WTC11 (cell line): ENCODE measurements around the gene CUL9. TPM values are rescaled to one million over a fixed set of nuclear protein-coding genes. Genes with fewer than 3 reads are reported as not detected.

ENCODE experiments used
- ATAC-seq: fragments of 200-7000 bp; cut with Tn5 transposase; 2 replicates; pipeline ENCODE4 v1.10.0; 2021; ENCODE audit warnings: mild to moderate bottlenecking, moderate library complexity
- CTCF ChIA-PET: fragments of 300-600 bp; sonication (Branson Sonifier 250); formaldehyde crosslinking; loops from one replicate; lab custom pipeline; 2021; ENCODE audit warnings: antibody characterized with exemption; lab: Charles Lee
- POLR2A ChIA-PET: fragments of 350-600 bp; sonication (Branson Sonifier 250); formaldehyde crosslinking; loops from one replicate; lab custom pipeline; 2021; ENCODE audit warnings: antibody characterized with exemption; lab: Charles Lee
- DNase-seq: peaks from one replicate; pipeline ENCODE4 v3.0.0; 2021; ENCODE audit warnings: low spot score
- H3K27ac Mint-ChIP-seq: 2 replicates; pipeline ENCODE4 v1.8.0; 2021; ENCODE audit warnings: mixed read lengths
- H3K27me3 Mint-ChIP-seq: 2 replicates; pipeline ENCODE4 v1.8.0; 2021; ENCODE audit warnings: low read depth, mild to moderate bottlenecking, moderate library complexity, mixed read lengths
- H3K36me3 Mint-ChIP-seq: 2 replicates; pipeline ENCODE4 v1.8.0; 2021; ENCODE audit warnings: mixed read lengths
- H3K4me1 Mint-ChIP-seq: 2 replicates; pipeline ENCODE4 v1.8.0; 2022; ENCODE audit warnings: mixed read lengths
- H3K4me3 Mint-ChIP-seq: 2 replicates; pipeline ENCODE4 v1.8.0; 2021; ENCODE audit warnings: mild to moderate bottlenecking, moderate library complexity, mixed read lengths
- H3K9me3 Mint-ChIP-seq: 2 replicates; pipeline ENCODE4 v1.8.0; 2021; ENCODE audit warnings: mixed read lengths
- ATF1 ChIP-seq: sonication (generic); formaldehyde crosslinking; IDR thresholded peaks from 2 replicates; pipeline ENCODE4 v1.8.1; 2023; ENCODE audit warnings: mild to moderate bottlenecking, moderate library complexity, missing genetic modification reagents
- ELF4 ChIP-seq: sonication (generic); formaldehyde crosslinking; IDR thresholded peaks from 2 replicates; pipeline ENCODE4 v1.8.1; 2022; ENCODE audit warnings: low read depth, mild to moderate bottlenecking, moderate library complexity, missing genetic modification reagents
- ESRRA ChIP-seq: sonication (generic); formaldehyde crosslinking; IDR thresholded peaks from 2 replicates; pipeline ENCODE4 v1.8.1; 2022; ENCODE audit warnings: mild to moderate bottlenecking, missing genetic modification reagents, borderline replicate concordance
- ETV6 ChIP-seq: sonication (generic); formaldehyde crosslinking; IDR thresholded peaks from 2 replicates; pipeline ENCODE4 v1.8.1; 2022; ENCODE audit warnings: mild to moderate bottlenecking, missing genetic modification reagents
- FOXK1 ChIP-seq: sonication (generic); formaldehyde crosslinking; IDR thresholded peaks from 2 replicates; pipeline ENCODE4 v1.8.0; 2022; ENCODE audit warnings: mild to moderate bottlenecking, moderate library complexity, missing genetic modification reagents
- FOXP1 ChIP-seq: sonication (generic); formaldehyde crosslinking; IDR thresholded peaks from 2 replicates; pipeline ENCODE4 v1.8.0; 2022; ENCODE audit warnings: missing genetic modification reagents, mild to moderate bottlenecking, moderate library complexity, borderline replicate concordance
- NFATC4 ChIP-seq: fragments of 250-450 bp; sonication (Bioruptor Pico); IDR thresholded peaks from 2 replicates; pipeline ENCODE4 v1.9.0; 2021; ENCODE audit warnings: mild to moderate bottlenecking
- NFE2L1 ChIP-seq: sonication (generic); formaldehyde crosslinking; IDR thresholded peaks from 2 replicates; pipeline ENCODE4 v1.8.1; 2023; ENCODE audit warnings: missing genetic modification reagents
- RELA ChIP-seq: sonication (generic); formaldehyde crosslinking; IDR thresholded peaks from 2 replicates; pipeline ENCODE4 v1.8.1; 2022; ENCODE audit warnings: missing genetic modification reagents, mild to moderate bottlenecking, borderline replicate concordance
- RORB ChIP-seq: fragments of 250-450 bp; sonication (Bioruptor Pico); IDR thresholded peaks from 2 replicates; pipeline ENCODE4 v1.9.0; 2021; ENCODE audit warnings: mild to moderate bottlenecking
- ZBTB21 ChIP-seq: sonication (generic); formaldehyde crosslinking; IDR thresholded peaks from 2 replicates; pipeline ENCODE4 v1.8.1; 2023; ENCODE audit warnings: mild to moderate bottlenecking, missing genetic modification reagents, borderline replicate concordance
- ZNF138 ChIP-seq: sonication (generic); formaldehyde crosslinking; conservative IDR thresholded peaks from 2 replicates; pipeline ENCODE4 v1.8.1; 2022; ENCODE audit warnings: mild to moderate bottlenecking, moderate library complexity, missing genetic modification reagents
- total RNA-seq: library from RNA; stranded (reverse); gene quantifications from 3 replicates; pipeline ENCODE4 v1.2.3, GENCODE V29; 2021
- TF ChIP-seq, protein P1 (sequence below): sonication (generic); formaldehyde crosslinking; IDR thresholded peaks from 2 replicates; pipeline ENCODE4 v1.8.1; 2022; ENCODE audit warnings: missing genetic modification reagents, borderline replicate concordance
- TF ChIP-seq, protein P2 (sequence below): sonication (generic); formaldehyde crosslinking; conservative IDR thresholded peaks from 2 replicates; pipeline ENCODE4 v1.8.1; 2023; ENCODE audit warnings: mild to moderate bottlenecking, low read depth, missing genetic modification reagents, moderate library complexity
- TF ChIP-seq, protein P3 (sequence below): fragments of 250-450 bp; sonication (Bioruptor Pico); IDR thresholded peaks from 2 replicates; pipeline ENCODE4 v1.9.0; 2021; ENCODE audit warnings: moderate library complexity, mild to moderate bottlenecking, inconsistent platforms, borderline replicate concordance
- TF ChIP-seq, protein P4 (sequence below): sonication (generic); formaldehyde crosslinking; IDR thresholded peaks from 2 replicates; pipeline ENCODE4 v1.8.1; 2023; ENCODE audit warnings: mild to moderate bottlenecking, missing genetic modification reagents
- TF ChIP-seq, protein P5 (sequence below): fragments of 250-450 bp; sonication (Bioruptor Pico); IDR thresholded peaks from 2 replicates; pipeline ENCODE4 v1.9.0; 2021; ENCODE audit warnings: mild to moderate bottlenecking, borderline replicate concordance
- TF ChIP-seq, protein P6 (sequence below): sonication (generic); formaldehyde crosslinking; IDR thresholded peaks from 2 replicates; pipeline ENCODE4 v1.8.0; 2022; ENCODE audit warnings: mild to moderate bottlenecking, missing genetic modification reagents
- TF ChIP-seq, protein P7 (sequence below): sonication (generic); formaldehyde crosslinking; IDR thresholded peaks from 2 replicates; pipeline ENCODE4 v1.8.1; 2022; ENCODE audit warnings: low read depth, mild to moderate bottlenecking, moderate library complexity, missing genetic modification reagents, borderline replicate concordance

The CUL9 gene
- total RNA-seq, 1 experiment from 2014 or later: 15.2 TPM

DNA sequence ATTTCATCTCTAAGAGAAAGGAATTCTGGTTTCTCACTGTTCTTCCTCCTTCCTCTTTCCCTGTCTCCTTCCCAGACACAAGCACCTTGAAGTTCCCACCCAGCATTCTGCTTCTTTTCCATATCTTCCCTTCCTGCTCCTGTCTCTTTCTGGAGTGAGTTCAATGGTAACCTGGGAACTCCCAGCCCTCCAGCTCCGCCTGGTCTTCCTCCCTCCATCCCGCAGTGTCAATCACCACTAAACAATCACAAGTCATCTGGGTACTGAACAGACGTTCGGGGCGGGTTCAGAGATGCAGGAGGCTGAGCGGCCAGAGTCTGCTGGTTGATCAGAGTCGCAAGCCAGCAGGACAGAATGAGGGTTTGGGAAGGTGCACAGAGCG lies 69.0 kb downstream of the CUL9 start:
- DNase-seq: no peak

More for the DNA sequence above, 69.0 kb downstream of the CUL9 start:
- Mint-ChIP-seq H3K4me3 (no peak overlapping the region), H3K9me3 (no peaks in the 10 kb centered on the region), H3K27ac (peak overlapping the region; percentile 59; the same call in 1 of the 2 replicates), H3K4me1 (peaks cover 26% of the 10 kb centered on the region), H3K27me3 (peaks cover 23% of the 10 kb centered on the region), H3K36me3 (no peaks in the 10 kb centered on the region)
- TF ChIP-seq, protein P1, sequence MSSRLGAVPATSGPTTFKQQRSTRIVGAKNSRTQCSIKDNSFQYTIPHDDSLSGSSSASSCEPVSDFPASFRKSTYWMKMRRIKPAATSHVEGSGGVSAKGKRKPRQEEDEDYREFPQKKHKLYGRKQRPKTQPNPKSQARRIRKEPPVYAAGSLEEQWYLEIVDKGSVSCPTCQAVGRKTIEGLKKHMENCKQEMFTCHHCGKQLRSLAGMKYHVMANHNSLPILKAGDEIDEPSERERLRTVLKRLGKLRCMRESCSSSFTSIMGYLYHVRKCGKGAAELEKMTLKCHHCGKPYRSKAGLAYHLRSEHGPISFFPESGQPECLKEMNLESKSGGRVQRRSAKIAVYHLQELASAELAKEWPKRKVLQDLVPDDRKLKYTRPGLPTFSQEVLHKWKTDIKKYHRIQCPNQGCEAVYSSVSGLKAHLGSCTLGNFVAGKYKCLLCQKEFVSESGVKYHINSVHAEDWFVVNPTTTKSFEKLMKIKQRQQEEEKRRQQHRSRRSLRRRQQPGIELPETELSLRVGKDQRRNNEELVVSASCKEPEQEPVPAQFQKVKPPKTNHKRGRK (CRISPR knock-in tag): no peak
- TF ChIP-seq RELA (CRISPR knock-in tag): no peak
- no peak for TF ChIP-seq ZNF138 (CRISPR knock-in tag)
- no peak for TF ChIP-seq RORB (CRISPR knock-in tag)
- no peak for TF ChIP-seq NFE2L1 (CRISPR knock-in tag)
- no peak for TF ChIP-seq ATF1 (CRISPR knock-in tag)
- TF ChIP-seq ZBTB21: no peak
- TF ChIP-seq, protein P2, sequence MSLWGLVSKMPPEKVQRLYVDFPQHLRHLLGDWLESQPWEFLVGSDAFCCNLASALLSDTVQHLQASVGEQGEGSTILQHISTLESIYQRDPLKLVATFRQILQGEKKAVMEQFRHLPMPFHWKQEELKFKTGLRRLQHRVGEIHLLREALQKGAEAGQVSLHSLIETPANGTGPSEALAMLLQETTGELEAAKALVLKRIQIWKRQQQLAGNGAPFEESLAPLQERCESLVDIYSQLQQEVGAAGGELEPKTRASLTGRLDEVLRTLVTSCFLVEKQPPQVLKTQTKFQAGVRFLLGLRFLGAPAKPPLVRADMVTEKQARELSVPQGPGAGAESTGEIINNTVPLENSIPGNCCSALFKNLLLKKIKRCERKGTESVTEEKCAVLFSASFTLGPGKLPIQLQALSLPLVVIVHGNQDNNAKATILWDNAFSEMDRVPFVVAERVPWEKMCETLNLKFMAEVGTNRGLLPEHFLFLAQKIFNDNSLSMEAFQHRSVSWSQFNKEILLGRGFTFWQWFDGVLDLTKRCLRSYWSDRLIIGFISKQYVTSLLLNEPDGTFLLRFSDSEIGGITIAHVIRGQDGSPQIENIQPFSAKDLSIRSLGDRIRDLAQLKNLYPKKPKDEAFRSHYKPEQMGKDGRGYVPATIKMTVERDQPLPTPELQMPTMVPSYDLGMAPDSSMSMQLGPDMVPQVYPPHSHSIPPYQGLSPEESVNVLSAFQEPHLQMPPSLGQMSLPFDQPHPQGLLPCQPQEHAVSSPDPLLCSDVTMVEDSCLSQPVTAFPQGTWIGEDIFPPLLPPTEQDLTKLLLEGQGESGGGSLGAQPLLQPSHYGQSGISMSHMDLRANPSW: no peak
- no peak for TF ChIP-seq ESRRA (CRISPR knock-in tag)
- TF ChIP-seq, protein P3, sequence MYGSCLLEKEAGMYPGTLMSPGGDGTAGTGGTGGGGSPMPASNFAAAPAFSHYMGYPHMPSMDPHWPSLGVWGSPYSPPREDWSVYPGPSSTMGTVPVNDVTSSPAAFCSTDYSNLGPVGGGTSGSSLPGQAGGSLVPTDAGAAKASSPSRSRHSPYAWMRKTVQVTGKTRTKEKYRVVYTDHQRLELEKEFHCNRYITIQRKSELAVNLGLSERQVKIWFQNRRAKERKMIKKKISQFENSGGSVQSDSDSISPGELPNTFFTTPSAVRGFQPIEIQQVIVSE: no peak
- no peak for TF ChIP-seq NFATC4
- no peak for TF ChIP-seq ETV6 (CRISPR knock-in tag)
- TF ChIP-seq, protein P4, sequence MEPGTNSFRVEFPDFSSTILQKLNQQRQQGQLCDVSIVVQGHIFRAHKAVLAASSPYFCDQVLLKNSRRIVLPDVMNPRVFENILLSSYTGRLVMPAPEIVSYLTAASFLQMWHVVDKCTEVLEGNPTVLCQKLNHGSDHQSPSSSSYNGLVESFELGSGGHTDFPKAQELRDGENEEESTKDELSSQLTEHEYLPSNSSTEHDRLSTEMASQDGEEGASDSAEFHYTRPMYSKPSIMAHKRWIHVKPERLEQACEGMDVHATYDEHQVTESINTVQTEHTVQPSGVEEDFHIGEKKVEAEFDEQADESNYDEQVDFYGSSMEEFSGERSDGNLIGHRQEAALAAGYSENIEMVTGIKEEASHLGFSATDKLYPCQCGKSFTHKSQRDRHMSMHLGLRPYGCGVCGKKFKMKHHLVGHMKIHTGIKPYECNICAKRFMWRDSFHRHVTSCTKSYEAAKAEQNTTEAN: no peak
- TF ChIP-seq, protein P5, sequence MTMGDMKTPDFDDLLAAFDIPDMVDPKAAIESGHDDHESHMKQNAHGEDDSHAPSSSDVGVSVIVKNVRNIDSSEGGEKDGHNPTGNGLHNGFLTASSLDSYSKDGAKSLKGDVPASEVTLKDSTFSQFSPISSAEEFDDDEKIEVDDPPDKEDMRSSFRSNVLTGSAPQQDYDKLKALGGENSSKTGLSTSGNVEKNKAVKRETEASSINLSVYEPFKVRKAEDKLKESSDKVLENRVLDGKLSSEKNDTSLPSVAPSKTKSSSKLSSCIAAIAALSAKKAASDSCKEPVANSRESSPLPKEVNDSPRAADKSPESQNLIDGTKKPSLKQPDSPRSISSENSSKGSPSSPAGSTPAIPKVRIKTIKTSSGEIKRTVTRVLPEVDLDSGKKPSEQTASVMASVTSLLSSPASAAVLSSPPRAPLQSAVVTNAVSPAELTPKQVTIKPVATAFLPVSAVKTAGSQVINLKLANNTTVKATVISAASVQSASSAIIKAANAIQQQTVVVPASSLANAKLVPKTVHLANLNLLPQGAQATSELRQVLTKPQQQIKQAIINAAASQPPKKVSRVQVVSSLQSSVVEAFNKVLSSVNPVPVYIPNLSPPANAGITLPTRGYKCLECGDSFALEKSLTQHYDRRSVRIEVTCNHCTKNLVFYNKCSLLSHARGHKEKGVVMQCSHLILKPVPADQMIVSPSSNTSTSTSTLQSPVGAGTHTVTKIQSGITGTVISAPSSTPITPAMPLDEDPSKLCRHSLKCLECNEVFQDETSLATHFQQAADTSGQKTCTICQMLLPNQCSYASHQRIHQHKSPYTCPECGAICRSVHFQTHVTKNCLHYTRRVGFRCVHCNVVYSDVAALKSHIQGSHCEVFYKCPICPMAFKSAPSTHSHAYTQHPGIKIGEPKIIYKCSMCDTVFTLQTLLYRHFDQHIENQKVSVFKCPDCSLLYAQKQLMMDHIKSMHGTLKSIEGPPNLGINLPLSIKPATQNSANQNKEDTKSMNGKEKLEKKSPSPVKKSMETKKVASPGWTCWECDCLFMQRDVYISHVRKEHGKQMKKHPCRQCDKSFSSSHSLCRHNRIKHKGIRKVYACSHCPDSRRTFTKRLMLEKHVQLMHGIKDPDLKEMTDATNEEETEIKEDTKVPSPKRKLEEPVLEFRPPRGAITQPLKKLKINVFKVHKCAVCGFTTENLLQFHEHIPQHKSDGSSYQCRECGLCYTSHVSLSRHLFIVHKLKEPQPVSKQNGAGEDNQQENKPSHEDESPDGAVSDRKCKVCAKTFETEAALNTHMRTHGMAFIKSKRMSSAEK: no peak
- TF ChIP-seq FOXP1 (CRISPR knock-in tag): no peak
- TF ChIP-seq, protein P6, sequence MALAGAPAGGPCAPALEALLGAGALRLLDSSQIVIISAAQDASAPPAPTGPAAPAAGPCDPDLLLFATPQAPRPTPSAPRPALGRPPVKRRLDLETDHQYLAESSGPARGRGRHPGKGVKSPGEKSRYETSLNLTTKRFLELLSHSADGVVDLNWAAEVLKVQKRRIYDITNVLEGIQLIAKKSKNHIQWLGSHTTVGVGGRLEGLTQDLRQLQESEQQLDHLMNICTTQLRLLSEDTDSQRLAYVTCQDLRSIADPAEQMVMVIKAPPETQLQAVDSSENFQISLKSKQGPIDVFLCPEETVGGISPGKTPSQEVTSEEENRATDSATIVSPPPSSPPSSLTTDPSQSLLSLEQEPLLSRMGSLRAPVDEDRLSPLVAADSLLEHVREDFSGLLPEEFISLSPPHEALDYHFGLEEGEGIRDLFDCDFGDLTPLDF (CRISPR knock-in tag): no peak
- TF ChIP-seq FOXK1 (CRISPR knock-in tag): no peak
- TF ChIP-seq, protein P7, sequence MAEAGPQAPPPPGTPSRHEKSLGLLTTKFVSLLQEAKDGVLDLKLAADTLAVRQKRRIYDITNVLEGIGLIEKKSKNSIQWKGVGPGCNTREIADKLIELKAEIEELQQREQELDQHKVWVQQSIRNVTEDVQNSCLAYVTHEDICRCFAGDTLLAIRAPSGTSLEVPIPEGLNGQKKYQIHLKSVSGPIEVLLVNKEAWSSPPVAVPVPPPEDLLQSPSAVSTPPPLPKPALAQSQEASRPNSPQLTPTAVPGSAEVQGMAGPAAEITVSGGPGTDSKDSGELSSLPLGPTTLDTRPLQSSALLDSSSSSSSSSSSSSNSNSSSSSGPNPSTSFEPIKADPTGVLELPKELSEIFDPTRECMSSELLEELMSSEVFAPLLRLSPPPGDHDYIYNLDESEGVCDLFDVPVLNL (CRISPR knock-in tag): no peak
- TF ChIP-seq ELF4 (CRISPR knock-in tag): no peak
- no peak for ATAC-seq
- ChIA-PET POLR2A (no interaction called here), CTCF (interaction anchor here (0.8 to 1.8 kb wide), 3 partner anchors 22 to 38 kb away, joined by 3 to 6 read pairs (median 4); partner anchors contain the start of gene DNPH1)
